ENCODE data around the gene CREB3L4.

DNA sequence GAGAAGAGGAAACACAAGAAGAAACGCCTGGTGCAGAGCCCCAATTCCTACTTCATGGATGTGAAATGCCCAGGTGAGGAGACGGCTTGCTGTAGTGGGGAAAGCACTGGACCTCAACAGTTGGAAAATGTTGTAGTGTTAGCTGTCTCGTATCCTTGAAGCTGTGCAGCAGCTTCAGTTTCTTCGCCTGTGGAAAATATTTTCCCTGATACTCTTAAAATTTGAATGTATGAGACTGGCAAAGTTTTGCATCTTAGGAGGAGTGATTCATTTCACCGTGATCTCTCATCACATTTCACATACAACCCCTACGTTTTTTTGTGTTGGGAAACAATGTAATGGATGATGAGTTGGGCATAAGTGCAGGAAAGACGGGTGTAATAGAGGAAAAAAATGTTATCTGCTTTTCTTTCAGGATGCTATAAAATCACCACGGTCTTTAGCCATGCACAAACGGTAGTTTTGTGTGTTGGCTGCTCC, 23.5 kb downstream of the CREB3L4 start:
- TF ChIP-seq CTCF (conservative IDR thresholded peaks at IDR 0.05; ENCODE audit: low read length) = no peak
- no peak for TF ChIP-seq EZH2phosphoT487 (IDR thresholded peaks at IDR 0.05; ENCODE audit: borderline replicate concordance, low read depth, low read length)

All from OCI-LY7 (cell line).